ENCODE data around the gene RNGTT.
"Not testable (repeated sequence)": the region's sequence is repeated elsewhere in the genome, so short reads cannot be mapped to it uniquely, and the experiment has no call there.

The RNGTT gene

DNA sequence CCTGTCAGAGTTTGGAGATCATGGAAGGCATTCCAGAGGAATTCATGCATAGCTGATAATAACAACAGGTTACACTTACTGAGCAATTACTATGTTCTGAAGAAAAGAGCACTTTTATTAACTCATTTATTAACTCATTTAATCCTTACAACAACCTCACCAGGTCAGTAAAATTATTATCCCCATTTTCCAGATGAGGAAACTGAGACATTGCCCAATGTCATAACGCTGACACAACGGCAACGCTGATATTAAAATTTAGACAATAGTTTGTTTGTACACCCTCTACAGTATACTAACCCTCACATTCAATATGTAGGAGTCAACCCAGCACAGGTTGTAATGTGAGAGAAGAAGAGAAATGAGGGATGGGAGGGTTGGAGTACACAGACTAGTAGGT is 105.0 kb downstream of the RNGTT start:
- FAIRE-seq: no peak

DNA sequence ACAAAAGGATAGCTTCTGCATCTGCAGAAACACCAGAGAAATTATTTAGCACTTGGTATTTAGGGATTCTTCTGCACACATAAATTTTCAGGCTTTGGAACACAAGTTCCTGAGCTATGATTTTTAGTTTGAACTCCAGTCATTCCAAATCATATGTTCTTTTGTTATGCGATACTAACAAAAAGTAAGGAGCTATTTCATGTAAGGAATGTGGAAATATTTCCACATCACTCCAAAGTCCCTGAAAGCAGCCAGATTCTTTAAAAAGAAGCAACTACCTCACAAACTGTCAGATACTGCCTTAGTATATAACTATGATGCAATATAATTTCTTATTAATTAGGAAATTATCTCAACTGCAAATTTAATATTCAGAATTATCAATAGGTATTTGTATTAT is 106.9 kb downstream of the RNGTT start:
- no peak for FAIRE-seq

DNA sequence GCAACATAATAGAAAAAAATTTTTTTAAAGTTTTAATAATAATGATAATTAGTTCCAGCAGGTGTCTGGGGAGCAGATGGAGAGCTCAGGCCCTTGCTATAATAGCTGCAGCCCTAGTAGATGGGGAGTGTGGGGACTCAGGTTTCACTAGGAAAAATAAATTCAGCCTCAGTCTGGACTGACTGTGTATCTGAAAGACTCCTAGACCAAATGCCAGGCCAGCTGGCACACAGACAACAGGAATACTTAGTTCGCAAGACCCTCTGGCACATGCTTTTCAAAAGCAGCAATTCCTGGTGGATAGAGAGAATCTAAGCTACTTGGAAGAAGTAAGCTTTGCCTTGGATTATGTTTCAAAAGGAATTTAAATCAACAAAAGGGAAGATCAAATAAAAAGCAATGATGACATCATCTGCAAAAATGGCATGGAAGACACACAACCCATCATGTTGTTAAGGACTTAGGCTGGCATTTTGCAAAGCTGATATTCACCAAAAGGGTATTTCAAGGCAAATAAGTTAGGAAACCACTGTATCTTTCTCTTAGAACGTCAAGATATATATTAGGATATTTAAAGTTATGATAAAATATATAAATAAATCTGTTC is 107.8 kb downstream of the RNGTT start:
- no peak for FAIRE-seq

DNA sequence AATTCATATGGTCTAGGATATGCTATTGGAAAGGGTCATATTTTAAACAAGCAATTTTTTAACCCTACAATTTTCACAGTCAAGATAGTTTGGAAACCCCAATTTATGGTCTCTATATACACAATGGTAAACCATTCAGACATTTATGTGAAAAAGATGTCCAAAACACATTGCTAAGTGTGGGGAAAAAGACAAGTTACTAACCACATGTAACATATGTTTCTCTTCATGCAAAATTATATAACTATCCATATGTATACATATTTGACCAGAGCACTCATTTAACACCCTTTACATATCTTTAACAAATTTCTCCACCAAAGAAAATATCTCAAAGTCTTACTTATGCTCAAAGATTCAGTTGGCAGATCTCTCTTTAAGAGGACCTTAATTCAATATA is 110.6 kb downstream of the RNGTT start:
- no peak for FAIRE-seq

DNA sequence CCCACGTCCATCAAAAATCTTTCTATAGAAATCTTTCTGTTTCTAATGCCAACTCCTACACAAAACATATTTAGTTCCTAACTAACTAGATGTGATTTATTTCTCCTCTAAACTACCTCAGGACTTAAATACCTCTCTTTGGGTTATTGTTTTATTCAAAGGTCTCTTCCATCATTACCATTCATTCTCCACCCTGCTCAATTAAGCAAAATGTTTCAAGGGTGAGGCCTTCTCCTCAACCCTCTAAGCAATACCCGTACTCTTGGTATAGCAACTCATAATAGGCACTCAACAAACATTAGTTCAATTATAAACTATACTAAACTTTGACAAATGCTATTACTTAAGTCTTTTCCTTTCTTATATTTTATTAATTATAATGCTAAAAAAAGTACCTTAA is 111.4 kb downstream of the RNGTT start:
- FAIRE-seq: no peak

DNA sequence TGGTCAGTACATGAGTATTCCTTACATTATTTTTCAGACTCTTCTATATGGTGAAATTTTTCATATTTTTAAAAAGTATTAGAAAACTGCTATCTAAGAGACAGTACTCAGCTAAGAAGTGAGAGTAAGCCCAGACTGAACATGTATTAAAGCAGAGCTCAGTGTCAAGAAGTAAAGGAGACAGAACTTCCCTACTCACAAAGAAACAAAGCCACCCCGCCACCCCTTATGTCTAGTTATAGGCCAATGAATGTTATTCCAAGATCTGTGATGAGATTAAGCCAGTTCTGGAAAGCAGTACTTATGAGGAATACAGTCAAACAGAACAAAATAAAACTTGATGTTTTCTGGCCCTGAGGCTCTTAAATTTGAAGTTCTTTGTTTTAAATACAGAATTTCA is 114.5 kb downstream of the RNGTT start:
- FAIRE-seq: no peak

DNA sequence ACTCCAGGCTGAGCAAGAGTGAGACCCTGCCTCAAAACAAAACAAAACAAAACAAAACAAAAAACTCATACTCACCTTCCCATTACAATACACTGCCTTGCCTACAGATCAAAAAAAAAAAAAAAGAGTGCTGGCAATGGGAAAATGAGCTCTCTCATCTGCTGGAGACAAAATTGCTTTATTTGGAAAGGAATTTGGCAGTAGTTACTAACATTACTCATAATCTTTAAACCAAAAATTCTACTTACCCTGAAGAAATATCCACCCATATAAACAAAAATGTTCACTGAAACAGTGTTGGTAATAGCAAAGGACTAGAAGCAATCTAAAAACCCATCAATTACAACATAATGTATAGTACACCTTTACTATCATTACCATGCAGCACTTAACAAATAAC is 120.4 kb downstream of the RNGTT start:
- no peak for FAIRE-seq

DNA sequence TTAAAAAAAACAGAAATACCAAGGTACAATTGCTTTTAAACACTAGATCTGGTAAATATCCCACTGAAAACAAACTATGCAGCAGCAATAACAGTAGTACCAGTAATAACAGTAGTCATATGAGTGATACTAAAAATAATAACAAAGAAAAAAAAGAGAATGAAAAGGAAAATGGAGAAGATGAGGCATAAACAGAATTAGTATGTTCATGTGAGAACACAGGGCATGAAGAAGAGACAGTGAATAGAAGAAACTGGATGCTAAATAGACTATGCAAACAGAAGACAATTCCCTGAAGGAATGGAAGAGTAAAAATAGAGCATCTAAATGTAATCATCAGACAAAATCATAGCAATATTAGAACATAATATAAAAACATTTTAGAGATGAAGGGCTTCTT is 121.1 kb downstream of the RNGTT start:
- no peak for FAIRE-seq

DNA sequence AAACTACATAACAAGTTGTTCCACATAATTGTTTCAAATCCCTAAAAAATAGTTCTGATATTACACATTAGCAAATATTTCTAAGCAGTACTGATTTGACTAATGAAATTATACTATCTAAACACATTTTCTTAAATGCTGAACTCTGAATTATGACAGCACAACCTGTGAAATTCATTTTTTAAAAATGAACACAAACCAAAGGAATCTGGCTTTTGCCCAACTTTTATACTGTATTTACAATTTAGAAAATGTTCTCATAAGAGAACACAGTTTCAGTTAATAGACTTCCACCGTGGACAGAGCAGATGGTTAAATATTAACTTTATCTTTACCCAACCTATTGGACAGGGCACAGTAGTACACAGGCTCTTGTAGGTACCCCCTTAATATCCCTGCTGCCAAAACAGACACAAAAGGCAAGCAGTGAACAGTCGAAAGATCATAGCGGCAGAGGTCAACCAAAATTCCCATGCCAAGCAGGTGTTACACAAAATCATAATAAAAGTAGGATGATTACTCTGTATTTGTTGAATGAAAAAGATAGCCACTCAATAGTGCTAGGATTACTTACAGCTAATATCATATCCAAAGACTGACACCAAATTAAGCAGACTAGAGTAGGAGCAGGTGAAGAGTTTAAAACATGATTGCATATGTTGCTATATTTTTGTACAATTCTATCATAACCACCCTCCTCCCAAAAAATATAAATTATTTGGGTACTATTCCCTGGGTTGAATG is 122.5 kb downstream of the RNGTT start:
- FAIRE-seq: peak; percentile 98

DNA sequence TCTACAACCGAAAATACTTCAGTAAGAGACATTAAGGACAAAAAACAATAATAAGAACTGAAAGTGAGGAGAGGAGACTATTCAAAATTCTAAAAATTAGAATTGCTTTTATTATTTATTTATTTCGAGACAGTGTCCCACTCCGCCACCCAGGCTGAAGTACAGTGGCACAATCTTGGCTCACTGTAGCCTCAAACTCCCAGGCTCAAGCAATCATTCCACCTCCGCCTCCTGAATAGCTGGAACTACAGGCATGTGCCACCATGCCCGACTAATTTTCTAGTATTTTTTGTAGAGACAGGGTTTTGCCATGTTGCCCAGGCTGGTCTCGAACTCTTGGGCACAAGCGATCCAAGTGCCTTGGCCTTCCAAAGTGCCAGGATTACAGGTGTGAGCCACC is 123.1 kb downstream of the RNGTT start:
- FAIRE-seq: peak; percentile 41

DNA sequence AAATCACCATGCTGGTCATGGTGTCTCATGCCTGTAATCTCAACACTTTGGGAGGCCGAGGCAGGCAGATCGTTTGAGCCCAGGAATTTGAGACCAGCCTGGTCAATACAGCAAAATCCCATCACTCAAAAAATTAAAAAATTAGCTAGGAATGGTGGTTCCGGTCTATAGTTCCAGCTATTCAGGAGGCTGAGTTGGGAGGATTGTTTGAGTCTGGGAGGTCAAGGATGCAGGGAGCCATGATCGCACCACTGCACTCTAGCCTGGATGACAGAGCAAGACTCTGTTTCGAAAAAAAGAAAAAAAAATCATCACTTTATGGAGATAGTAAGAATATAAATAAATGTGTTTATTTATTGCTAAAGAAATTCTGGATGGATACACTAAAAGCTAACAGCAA is 124.1 kb downstream of the RNGTT start:
- no peak for FAIRE-seq

DNA sequence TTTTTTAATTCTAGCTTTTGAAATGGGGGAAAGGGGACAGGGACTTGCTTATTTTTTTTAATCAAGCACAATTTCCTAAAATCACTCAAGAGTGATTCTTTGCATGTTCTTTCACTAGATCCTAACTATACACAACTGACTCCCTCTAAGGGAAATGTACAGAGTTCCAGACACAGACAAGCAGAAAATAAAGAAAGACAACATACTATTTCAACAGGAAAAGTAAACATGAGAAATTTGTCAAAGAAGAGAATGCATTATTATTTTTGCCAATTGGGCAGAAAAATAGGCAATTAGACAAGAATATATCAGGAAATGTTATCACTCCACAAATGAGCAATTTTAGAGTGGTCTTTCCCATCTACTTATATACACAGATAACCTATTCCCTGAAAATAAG is 128.2 kb downstream of the RNGTT start:
- no peak for FAIRE-seq

DNA sequence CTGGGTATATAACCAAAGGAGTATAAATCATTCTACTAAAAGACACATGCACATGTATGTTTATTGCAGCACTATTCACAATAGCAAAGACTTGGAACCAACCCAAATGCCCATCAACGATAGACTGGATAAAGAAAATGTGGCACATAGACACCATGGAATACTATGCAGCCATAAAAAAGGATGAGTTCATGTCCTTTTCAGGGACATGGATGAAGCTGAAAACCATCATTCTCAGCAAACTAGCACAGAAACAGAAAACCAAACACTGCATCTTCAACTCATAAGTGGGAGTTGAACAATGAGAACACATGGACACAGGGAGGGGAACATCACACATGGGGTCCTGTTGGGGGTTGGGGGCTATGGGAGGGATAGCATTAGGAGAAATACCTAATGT is 130.3 kb downstream of the RNGTT start:
- not testable (repeated sequence) for FAIRE-seq

DNA sequence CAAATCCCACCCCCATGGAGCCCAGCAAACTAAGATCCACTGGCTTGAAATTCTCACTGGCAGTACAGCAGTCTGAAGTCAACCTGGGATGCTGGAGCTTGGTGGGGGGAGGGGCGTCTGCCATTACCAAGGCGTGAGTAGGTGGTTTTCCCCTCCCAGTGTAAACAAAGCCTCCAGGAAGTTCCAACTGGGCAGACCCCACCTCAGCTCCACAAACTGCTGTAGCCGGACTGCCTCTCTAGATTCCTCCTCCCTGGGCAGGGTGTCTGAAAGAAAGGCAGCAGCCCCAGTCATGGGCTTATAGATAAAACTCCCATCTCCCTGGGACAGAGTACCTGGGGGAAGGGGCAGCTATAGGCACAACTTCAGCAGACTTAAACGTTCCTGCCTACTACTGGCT is 135.8 kb downstream of the RNGTT start:
- not testable (repeated sequence) for FAIRE-seq

DNA sequence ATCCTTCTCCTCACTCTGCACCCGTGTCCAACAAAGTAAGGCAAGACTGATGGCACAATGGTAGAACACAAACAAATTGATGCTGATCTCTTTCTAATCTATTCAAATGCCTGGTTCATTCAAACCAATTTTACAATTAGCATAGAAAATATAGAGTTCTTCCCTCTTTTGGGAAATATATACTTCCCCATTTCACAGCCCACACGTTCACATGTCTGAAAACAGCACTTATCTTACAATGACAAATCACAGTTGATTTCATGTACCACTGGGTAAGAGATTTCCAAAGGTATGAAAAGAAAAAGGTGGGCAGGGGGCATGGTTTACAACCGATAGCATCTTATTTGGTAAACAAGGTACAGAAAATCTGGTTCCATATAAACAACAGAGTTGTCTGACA is 137.6 kb downstream of the RNGTT start:
- FAIRE-seq: no peak

DNA sequence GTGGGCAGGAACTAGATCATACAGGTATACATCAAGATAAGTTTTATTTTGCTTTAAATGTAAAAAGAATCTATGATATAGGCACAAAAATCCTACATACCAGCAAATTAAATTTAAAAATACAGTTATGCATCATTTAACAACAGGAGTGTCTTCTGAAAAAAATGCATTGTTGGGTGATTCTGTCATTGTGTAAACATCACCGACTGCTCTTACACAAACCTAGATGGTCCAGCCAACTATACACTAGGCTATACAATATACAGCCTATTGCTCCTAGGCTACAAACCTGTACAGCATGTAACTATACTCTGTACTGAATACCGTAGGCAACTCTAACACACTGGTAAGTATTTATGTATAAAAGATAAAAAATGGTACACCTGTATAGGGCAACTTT is 139.4 kb downstream of the RNGTT start:
- FAIRE-seq: no peak

DNA sequence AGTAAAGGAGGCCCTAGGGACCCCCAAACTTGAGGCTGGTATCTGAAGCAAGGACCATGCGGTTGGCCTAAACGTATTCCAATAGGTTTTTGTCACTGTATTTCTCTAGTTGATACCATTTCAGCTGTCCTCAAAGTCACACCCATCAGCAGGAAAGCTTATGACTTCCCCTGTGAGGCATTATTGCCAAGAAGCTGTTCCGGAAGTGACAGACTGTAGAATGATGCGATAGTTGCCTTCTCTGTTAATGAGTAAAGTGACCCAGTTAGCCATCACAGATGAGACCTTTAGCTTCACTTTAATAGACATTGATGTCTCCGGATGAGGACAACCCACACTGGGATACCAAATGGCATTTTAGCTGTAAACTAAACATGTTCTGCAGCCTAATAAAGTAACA is 147.9 kb downstream of the RNGTT start:
- no peak for FAIRE-seq

DNA sequence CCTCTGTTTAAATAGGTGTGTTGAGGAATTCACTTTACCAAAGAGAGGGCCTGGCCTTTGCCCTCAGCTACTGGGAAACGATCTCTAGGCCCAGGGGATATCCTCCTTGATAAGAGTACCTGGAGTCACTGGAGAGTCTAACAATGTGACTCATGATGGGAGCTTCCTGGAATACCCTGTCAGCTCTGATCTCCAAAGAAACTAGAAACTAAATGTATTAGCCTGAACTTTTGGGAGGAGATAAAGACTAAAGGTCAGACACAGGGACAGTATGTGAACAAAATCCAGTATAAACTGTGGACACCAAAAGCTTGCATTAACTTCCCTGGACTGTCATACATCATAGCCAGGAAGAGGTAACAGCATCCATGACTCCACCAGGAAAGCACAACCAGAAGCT is 148.5 kb downstream of the RNGTT start:
- no peak for FAIRE-seq

DNA sequence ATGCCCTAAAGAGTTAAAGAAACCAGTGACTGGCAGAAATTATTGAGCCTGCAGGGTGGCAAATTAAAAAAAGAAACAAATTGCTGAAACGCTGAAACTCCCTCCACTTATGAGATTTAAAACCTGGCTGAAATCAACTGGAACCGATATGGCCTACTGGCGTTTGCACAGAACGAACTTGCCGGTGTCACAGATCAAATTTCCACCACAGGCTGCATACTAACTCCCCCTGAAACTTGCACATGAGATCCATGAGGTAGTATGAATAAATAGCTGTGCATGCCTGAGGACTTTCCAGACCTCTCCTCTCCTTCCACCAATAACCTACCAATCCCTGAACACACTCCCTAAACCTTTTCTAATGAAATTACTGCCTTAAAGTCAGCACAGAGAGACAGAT is 150.4 kb downstream of the RNGTT start:
- FAIRE-seq: no peak

DNA sequence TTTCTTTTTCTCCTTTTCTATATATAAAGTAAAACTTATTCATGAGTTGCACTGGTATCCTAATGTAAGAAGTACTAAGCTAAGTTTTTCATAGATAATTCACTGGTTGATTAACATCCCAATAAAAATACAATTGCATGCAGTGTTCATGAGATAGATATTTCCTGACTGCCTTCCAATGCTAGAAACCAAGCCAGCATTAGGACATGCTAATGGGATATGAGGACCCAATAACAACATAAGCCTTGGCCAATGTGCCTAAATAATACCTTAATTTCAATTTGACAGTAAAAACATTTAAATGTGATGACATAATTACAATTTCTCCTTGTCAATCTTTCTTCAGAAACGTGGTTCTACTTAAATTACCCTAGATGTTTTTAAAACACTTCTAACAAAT is 152.7 kb downstream of the RNGTT start:
- no peak for FAIRE-seq

DNA sequence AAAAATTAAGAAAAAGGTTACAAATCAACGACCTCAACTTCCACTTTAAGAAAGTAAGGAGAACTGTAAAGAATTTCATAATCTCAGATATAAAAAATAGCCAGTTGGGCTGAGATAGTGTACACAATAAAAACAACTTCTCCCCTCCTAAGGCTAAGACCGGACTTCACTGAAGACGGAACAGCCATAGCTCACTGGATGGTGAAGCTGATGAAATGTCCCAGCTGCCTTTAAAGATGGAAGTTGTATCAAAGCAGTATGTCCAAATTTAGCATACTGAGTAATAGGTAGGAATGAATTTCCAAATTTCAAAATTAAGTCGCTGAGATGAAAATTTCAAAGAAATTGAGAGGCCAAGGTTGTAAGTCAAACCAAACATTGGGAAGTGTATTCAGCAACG is 153.3 kb downstream of the RNGTT start:
- no peak for FAIRE-seq

DNA sequence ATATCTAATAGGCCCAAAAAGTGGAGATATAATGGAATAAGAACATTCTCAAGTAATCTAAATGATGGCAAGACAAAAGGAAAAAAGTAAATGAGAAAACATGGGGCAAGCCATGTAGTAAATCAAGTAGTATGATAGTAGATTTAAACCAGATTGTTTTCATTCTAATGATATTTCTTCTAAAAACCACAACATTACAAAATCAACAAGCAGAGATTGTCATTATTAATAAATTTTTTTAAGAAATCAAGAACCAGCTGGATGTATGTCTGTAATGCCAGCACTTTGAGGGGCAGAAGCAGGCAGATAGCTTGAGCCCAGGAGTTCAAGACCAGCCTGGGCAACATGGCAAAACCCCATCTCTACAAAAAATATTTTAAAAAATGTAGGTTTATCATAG is 155.0 kb downstream of the RNGTT start:
- FAIRE-seq: no peak

DNA sequence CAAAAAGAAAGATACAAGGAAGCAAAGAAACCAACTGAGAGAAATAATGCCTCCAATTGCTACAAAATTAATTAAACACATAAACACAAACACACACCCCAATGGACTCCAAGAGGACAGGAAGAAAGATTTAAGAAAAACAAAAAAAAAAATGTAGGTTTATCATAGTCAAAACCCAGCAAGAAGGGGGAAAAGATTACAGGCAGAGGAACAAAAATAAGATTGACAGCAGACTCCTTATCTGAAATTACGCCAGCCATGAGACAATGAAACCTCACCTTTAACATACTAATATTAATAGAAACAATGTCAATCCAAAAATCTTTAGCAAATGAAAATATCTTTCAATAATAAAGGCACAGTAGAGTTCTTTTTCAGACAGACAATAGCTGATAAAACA is 155.8 kb downstream of the RNGTT start:
- no peak for FAIRE-seq

DNA sequence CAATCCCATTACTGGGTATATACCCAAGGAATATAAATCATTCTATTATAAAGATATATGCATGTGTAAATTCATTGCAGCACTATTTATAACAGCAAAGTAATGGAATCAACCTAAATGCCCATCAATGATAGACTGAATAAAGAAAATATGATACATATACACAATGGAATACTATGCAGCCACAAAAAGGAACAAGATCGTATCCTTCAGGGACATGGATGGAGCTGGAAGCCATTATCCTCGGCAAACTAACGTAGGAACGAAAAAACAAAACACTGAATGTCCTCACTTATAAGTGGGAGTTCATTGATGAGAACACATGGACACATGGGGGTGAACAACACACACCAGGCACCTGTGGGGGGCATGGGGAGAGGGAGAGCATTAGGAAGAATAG is 156.7 kb downstream of the RNGTT start:
- no peak for FAIRE-seq

DNA sequence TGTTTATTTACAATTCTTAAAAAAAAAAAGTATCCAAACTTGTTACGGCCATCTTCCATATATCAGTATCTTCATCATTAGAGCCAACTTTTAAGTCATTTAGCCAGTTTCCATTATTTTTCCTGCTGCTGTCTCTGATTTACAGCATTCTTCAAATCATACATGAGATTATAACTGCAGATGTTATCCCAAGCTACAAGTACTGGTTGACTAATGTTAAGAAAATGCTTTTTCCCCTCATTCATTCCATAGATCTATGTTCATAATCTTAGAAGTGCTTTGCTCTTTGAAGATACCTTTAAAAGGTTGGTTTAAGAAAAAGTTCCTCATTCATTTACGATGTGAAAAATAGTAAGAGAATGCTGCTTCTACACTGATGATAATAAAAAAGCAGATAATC is 158.7 kb downstream of the RNGTT start:
- FAIRE-seq: no peak
